Measurements from ENCODE around the gene JPH2.

DNA sequence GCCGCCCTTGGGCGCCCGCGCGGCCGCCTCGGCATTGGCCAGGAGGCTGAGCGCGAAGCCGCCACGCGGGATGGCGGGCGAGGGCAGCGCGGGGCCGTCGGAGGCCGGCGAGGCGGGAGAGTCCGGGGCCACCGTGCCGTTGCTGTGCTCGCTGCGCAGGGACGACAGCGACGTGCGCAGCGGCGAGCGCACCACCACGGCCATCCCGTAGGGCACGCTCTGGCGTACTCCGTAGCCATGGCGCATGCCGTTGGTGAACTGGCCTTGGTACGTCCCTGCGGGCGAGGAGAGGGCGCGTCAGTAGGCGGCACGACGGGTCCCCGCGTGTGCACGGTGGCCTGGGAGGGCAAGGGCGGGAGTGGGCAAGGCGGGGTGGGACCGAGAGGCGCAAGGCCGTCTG, 26.9 kb downstream of the JPH2 start:
- TF ChIP-seq, protein P1, sequence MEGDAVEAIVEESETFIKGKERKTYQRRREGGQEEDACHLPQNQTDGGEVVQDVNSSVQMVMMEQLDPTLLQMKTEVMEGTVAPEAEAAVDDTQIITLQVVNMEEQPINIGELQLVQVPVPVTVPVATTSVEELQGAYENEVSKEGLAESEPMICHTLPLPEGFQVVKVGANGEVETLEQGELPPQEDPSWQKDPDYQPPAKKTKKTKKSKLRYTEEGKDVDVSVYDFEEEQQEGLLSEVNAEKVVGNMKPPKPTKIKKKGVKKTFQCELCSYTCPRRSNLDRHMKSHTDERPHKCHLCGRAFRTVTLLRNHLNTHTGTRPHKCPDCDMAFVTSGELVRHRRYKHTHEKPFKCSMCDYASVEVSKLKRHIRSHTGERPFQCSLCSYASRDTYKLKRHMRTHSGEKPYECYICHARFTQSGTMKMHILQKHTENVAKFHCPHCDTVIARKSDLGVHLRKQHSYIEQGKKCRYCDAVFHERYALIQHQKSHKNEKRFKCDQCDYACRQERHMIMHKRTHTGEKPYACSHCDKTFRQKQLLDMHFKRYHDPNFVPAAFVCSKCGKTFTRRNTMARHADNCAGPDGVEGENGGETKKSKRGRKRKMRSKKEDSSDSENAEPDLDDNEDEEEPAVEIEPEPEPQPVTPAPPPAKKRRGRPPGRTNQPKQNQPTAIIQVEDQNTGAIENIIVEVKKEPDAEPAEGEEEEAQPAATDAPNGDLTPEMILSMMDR (IDR thresholded peaks at IDR 0.05; ENCODE audit: borderline replicate concordance, extremely low read depth, low read length, poor library complexity, severe bottlenecking): no peak
- no peak for TF ChIP-seq EZH2 (IDR thresholded peaks at IDR 0.05; ENCODE audit: borderline replicate concordance, low read depth, low read length, severe bottlenecking)
